Hepatocyte (in vitro differentiated cells): Measurements from ENCODE around the gene CANX. TPM values are rescaled to one million over a fixed set of nuclear protein-coding genes. Genes with fewer than 3 reads are reported as not detected.
A peak's percentile ranks its signal among the peaks of the same experiment; 100 is the strongest.

Experiments
- DNase-seq: peaks from one replicate; pipeline ENCODE4 v3.0.0-alpha.2; 2016; ENCODE audit warnings: low spot score
- H2AFZ ChIP-seq: fragments of 200-600 bp; sonication (generic); 2 replicates; pipeline ENCODE4 v1.6.0; 2016; ENCODE audit warnings: antibody characterized with exemption, mild to moderate bottlenecking
- H3K27ac ChIP-seq: fragments of 200-600 bp; sonication (generic); 2 replicates; pipeline ENCODE4 v1.5.1; 2016; ENCODE audit warnings: mild to moderate bottlenecking
- H3K27me3 ChIP-seq: fragments of 200-600 bp; sonication (generic); 2 replicates; pipeline ENCODE4 v1.6.1; 2016
- H3K36me3 ChIP-seq: fragments of 200-600 bp; sonication (generic); replicated peaks from 2 replicates; pipeline ENCODE4 v1.5.1; 2016; ENCODE audit warnings: low read depth; ENCODE audit not compliant: insufficient read depth
- H3K4me1 ChIP-seq: fragments of 200-600 bp; sonication (generic); 2 replicates; pipeline ENCODE4 v1.5.1; 2016; ENCODE audit warnings: mild to moderate bottlenecking, moderate library complexity; ENCODE audit not compliant: insufficient read depth
- H3K4me2 ChIP-seq: fragments of 200-600 bp; sonication (generic); 2 replicates; pipeline ENCODE4 v1.6.0; 2016
- H3K4me3 ChIP-seq: fragments of 200-600 bp; sonication (generic); 2 replicates; pipeline ENCODE4 v1.5.1; 2016; ENCODE audit warnings: mild to moderate bottlenecking
- H3K79me2 ChIP-seq: fragments of 200-600 bp; sonication (generic); 2 replicates; pipeline ENCODE4 v1.6.0; 2017; ENCODE audit warnings: mild to moderate bottlenecking
- H3K9me2 ChIP-seq: fragments of 200-600 bp; sonication (generic); replicated peaks from 2 replicates; pipeline ENCODE4 v1.6.0; 2017; ENCODE audit warnings: mild to moderate bottlenecking; ENCODE audit not compliant: insufficient read depth
- H3K9me3 ChIP-seq: fragments of 200-600 bp; sonication (generic); 2 replicates; pipeline ENCODE4 v1.5.1; 2016; ENCODE audit warnings: low read depth, mild to moderate bottlenecking
- H4K20me1 ChIP-seq: fragments of 200-600 bp; sonication (generic); 2 replicates; pipeline ENCODE4 v1.6.0; 2016; ENCODE audit warnings: mild to moderate bottlenecking; ENCODE audit not compliant: insufficient read depth, poor library complexity, severe bottlenecking
- CTCF ChIP-seq: fragments of 200-600 bp; sonication (generic); IDR thresholded peaks from 2 replicates; pipeline ENCODE4 v1.5.1; 2016; ENCODE audit warnings: antibody characterized with exemption, mild to moderate bottlenecking; ENCODE audit not compliant: poor library complexity
- EZH2 ChIP-seq: fragments of 200-600 bp; sonication (generic); IDR thresholded peaks from 2 replicates; pipeline ENCODE4 v1.6.1; 2016; ENCODE audit warnings: antibody characterized with exemption, mild to moderate bottlenecking, borderline replicate concordance
- EZH2phosphoT487 ChIP-seq: fragments of 200-600 bp; sonication (generic); IDR thresholded peaks from one replicate; pipeline ENCODE4 v1.6.1; 2018; ENCODE audit warnings: antibody characterized with exemption, mild to moderate bottlenecking, low read depth, moderate library complexity; ENCODE audit not compliant: unreplicated experiment, severe bottlenecking
- WGBS: methylation state at CpG from one replicate; pipeline ENCODE4 v1.1.6; 2016; ENCODE audit warnings: low lambda C conversion rate; ENCODE audit errors: missing lambda C conversion rate; 5-methylcytosine and 5-hydroxymethylcytosine counted together
- polyA plus RNA-seq: library from polyadenylated mRNA; unstranded; fragments of >200 nt; fragmentation: Nextera tagmentation; extraction: Ambion mirVana; gene quantifications from 2 replicates; pipeline ENCODE4 v1.2.1, GENCODE V29; 2016
- total RNA-seq: library from RNA; depleted of rRNA; stranded (reverse); fragments of >200 nt; gene quantifications from 2 replicates; pipeline ENCODE4 v1.2.3, GENCODE V29; 2014

CANX gene
- total and polyA plus RNA-seq, 2 experiments from 2014 or later, result 369 to 705 TPM

DNA sequence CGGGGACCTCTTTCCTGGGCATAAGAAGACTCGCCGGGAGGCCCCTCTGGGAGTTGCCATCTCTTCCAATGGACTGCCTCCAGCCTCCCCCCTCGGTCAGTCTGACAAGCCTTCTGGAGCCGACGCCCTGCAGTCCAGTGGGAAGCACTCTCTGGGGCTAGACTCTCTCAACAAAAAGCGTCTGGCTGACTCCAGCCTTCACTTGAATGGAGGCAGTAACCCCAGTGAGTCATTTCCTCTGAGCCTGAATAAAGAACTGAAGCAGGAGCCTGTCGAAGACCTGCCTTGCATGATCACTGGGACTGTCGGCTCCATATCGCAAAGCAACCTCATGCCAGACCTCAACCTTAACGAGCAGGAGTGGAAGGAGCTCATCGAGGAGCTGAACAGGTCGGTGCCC is 66.6 kb downstream of the CANX start:
- Histone ChIP-seq H3K4me1 (peaks cover 21% of the 10 kb centered on the region), H3K9me2 (no peaks in the 10 kb centered on the region), H3K9me3 (no peaks in the 10 kb centered on the region), H3K36me3 (no peaks in the 10 kb centered on the region), H4K20me1 (peaks cover 67% of the 10 kb centered on the region), H3K79me2 (peaks cover 84% of the 10 kb centered on the region), H3K27me3 (no peaks in the 10 kb centered on the region), H3K4me2 (no peak overlapping the region), H3K27ac (no peak overlapping the region), H3K4me3 (no peak overlapping the region), H2AFZ (no peak overlapping the region)
- TF ChIP-seq EZH2phosphoT487 (no peak), EZH2 (no peak), CTCF (no peak)
- peak; percentile 23 for DNase-seq
- WGBS, result 73% methylated on average over 13 of the region's 13 CpGs

DNA sequence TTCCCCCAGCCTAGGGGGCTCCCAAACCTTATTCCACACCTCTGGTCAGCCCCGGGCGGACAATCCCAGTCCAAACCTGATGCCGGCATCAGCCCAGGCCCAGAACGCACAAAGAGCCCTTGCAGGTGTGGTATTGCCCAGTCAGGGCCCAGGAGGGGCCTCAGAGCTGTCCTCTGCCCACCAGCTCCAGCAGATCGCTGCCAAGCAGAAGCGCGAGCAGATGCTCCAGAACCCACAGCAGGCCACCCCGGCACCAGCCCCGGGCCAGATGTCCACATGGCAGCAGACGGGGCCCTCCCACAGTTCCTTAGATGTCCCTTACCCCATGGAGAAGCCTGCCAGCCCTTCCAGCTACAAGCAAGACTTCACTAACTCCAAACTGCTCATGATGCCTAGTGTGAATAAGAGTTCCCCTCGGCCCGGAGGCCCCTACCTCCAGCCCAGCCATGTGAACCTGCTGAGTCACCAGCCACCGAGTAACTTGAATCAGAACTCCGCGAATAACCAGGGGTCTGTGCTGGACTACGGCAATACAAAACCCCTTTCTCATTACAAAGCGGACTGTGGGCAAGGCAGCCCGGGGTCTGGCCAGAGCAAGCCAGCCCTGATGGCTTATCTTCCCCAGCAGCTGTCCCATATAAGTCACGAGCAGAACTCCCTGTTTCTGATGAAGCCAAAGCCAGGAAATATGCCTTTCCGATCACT is 67.4 kb downstream of the CANX start:
- peaks cover 79% of the 10 kb centered on the region for H3K79me2 ChIP-seq
- H3K27ac ChIP-seq, result no peak overlapping the region
- no peaks in the 10 kb centered on the region for H3K9me3 ChIP-seq
- H3K4me2 ChIP-seq, result no peak overlapping the region
- TF ChIP-seq EZH2 (no peak), CTCF (no peak), EZH2phosphoT487 (no peak)
- WGBS, result 87% methylated on average over 20 of the region's 20 CpGs
- H4K20me1 ChIP-seq, result peaks cover 61% of the 10 kb centered on the region
- no peak overlapping the region for H3K4me3 ChIP-seq
- no peak overlapping the region for H2AFZ ChIP-seq
- no peak for DNase-seq
- no peaks in the 10 kb centered on the region for H3K36me3 ChIP-seq
- H3K27me3 ChIP-seq, result no peaks in the 10 kb centered on the region
- H3K4me1 ChIP-seq, result peaks cover 21% of the 10 kb centered on the region
- H3K9me2 ChIP-seq, result no peaks in the 10 kb centered on the region

- Histone ChIP-seq H3K9me3 (no peaks in the 10 kb centered on the region), H3K9me2 (no peaks in the 10 kb centered on the region), H2AFZ (no peak overlapping the region), H3K4me3 (no peak overlapping the region), H3K36me3 (no peaks in the 10 kb centered on the region), H3K4me1 (peaks cover 20% of the 10 kb centered on the region), H3K27me3 (no peaks in the 10 kb centered on the region), H3K4me2 (no peak overlapping the region), H3K27ac (no peak overlapping the region), H4K20me1 (peaks cover 54% of the 10 kb centered on the region), H3K79me2 (peaks cover 72% of the 10 kb centered on the region)
- WGBS, result 80% methylated on average over 12 of the region's 12 CpGs
- TF ChIP-seq CTCF, result no peak
- no peak for TF ChIP-seq EZH2phosphoT487
- no peak for TF ChIP-seq EZH2
- no peak for DNase-seq
Observed at GRCh38 chr5:179766726-179767455, 68.1 kb downstream of the CANX start.
